Astrocyte (in vitro differentiated cells and primary cell): ENCODE measurements around the gene CD44. TPM values are rescaled to one million over a fixed set of nuclear protein-coding genes. Genes with fewer than 3 reads are reported as not detected.

Source experiments
- DNase-seq: peaks from one replicate; pipeline ENCODE4 v3.0.0-alpha.2; 2010; ENCODE audit warnings: low read depth
- FAIRE-seq: peaks from 2 replicates; lab custom pipeline; 2011; peaks lifted over from hg19 to GRCh38; lab: Jason Lieb, UNC
- H2AFZ ChIP-seq: 2 replicates; pipeline ENCODE4 v1.6.0; 2012; ENCODE audit warnings: low read depth, low read length, inconsistent platforms
- H3K27ac ChIP-seq: 2 replicates; pipeline ENCODE4 v1.5.1; 2011; ENCODE audit warnings: low read depth, low read length, inconsistent platforms
- H3K27me3 ChIP-seq: 2 replicates; pipeline ENCODE4 v1.6.0; 2011; ENCODE audit warnings: low read length, inconsistent platforms; ENCODE audit not compliant: insufficient read depth
- H3K36me3 ChIP-seq: 2 replicates; pipeline ENCODE4 v1.5.1; 2011; ENCODE audit warnings: low read length, inconsistent platforms; ENCODE audit not compliant: insufficient read depth
- H3K4me1 ChIP-seq: 2 replicates; pipeline ENCODE4 v1.5.1; 2011; ENCODE audit warnings: low read length, inconsistent platforms; ENCODE audit not compliant: insufficient read depth
- H3K4me2 ChIP-seq: 2 replicates; pipeline ENCODE4 v1.6.0; 2012; ENCODE audit warnings: low read length, inconsistent platforms
- H3K4me3 ChIP-seq: 2 replicates; pipeline ENCODE4 v1.5.1; 2011; ENCODE audit warnings: low read depth, mild to moderate bottlenecking, low read length, inconsistent platforms; ENCODE audit not compliant: insufficient read depth
- H3K79me2 ChIP-seq: 2 replicates; pipeline ENCODE4 v1.6.0; 2012; ENCODE audit warnings: mild to moderate bottlenecking, low read length, inconsistent platforms; ENCODE audit not compliant: insufficient read depth
- H3K9ac ChIP-seq: 2 replicates; pipeline ENCODE4 v1.6.0; 2012; ENCODE audit warnings: mild to moderate bottlenecking, low read length, inconsistent platforms
- H3K9me3 ChIP-seq: 2 replicates; pipeline ENCODE4 v1.5.1; 2012; ENCODE audit warnings: low read depth, mild to moderate bottlenecking, low read length, inconsistent platforms; ENCODE audit not compliant: insufficient read depth
- H4K20me1 ChIP-seq: 2 replicates; pipeline ENCODE4 v1.6.0; 2012; ENCODE audit warnings: low read length, inconsistent platforms; ENCODE audit not compliant: insufficient read depth
- H3K27ac Mint-ChIP-seq: one replicate; pipeline ENCODE4 v1.8.0; 2021; ENCODE audit warnings: mild to moderate bottlenecking, mixed read lengths; ENCODE audit not compliant: unreplicated experiment
- H3K27me3 Mint-ChIP-seq: one replicate; pipeline ENCODE4 v1.8.0; 2021; ENCODE audit warnings: low read depth, mixed read lengths; ENCODE audit not compliant: unreplicated experiment
- H3K36me3 Mint-ChIP-seq: one replicate; pipeline ENCODE4 v1.8.0; 2021; ENCODE audit warnings: low read depth, mixed read lengths; ENCODE audit not compliant: unreplicated experiment
- H3K4me1 Mint-ChIP-seq: one replicate; pipeline ENCODE4 v1.8.0; 2021; ENCODE audit warnings: low read depth, mixed read lengths; ENCODE audit not compliant: unreplicated experiment
- H3K4me3 Mint-ChIP-seq: one replicate; pipeline ENCODE4 v1.8.0; 2021; ENCODE audit warnings: mild to moderate bottlenecking, moderate library complexity, mixed read lengths; ENCODE audit not compliant: unreplicated experiment
- H3K9me3 Mint-ChIP-seq: one replicate; pipeline ENCODE4 v1.8.0; 2021; ENCODE audit warnings: mild to moderate bottlenecking, mixed read lengths; ENCODE audit not compliant: unreplicated experiment
- EZH2 ChIP-seq: IDR thresholded peaks from 2 replicates; pipeline ENCODE4 v1.6.1; 2012; ENCODE audit warnings: mild to moderate bottlenecking, low read length, inconsistent platforms; ENCODE audit not compliant: insufficient read depth
- total RNA-seq: library from RNA; stranded (reverse); gene quantifications from 2 replicates; pipeline ENCODE4 v1.2.1, GENCODE V29; 2021
- TF ChIP-seq, protein P1 (sequence below): IDR thresholded peaks from 2 replicates; pipeline ENCODE4 v1.5.1; 2011; ENCODE audit warnings: low read depth, mild to moderate bottlenecking, inconsistent platforms, low read length, moderate library complexity; ENCODE audit not compliant: insufficient read depth

CD44 gene
- total RNA-seq, 1 donor from 2014 or later = 154 TPM

DNA sequence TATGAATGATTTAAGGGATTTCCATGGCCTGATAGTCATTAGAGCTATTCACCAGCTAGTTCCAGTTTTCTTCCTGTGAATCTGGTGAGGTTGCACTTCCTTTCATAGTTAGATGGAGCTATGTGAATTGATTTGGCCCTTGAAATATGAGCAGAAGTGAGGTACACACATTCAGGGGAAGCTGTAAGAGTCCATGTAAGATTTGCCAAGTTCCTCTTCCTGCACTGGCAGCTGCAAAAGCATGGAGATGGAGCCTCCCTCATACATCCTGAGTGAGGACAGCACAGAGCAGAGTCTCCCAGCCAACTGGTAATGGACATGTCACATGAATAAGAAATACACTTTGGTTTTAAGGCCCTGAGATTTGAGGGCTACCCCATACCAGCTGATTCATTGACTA, 111.7 kb downstream of the CD44 start:
- Histone ChIP-seq H3K4me1 (peaks cover 5% of the 10 kb centered on the region), H2AFZ (no peak overlapping the region), H3K9ac (no peak overlapping the region), H3K27me3 (no peaks in the 10 kb centered on the region), H3K4me3 (no peak overlapping the region), H3K9me3 (peaks cover 3% of the 10 kb centered on the region), H3K36me3 (no peaks in the 10 kb centered on the region), H3K4me2 (no peak overlapping the region), H4K20me1 (no peaks in the 10 kb centered on the region), H3K79me2 (no peaks in the 10 kb centered on the region), H3K27ac (no peak overlapping the region)
- H3K27ac Mint-ChIP-seq = no peak overlapping the region
- DNase-seq (no peak), FAIRE-seq (no peak)
- H3K4me1 Mint-ChIP-seq = no peaks in the 10 kb centered on the region
- TF ChIP-seq, protein P1, sequence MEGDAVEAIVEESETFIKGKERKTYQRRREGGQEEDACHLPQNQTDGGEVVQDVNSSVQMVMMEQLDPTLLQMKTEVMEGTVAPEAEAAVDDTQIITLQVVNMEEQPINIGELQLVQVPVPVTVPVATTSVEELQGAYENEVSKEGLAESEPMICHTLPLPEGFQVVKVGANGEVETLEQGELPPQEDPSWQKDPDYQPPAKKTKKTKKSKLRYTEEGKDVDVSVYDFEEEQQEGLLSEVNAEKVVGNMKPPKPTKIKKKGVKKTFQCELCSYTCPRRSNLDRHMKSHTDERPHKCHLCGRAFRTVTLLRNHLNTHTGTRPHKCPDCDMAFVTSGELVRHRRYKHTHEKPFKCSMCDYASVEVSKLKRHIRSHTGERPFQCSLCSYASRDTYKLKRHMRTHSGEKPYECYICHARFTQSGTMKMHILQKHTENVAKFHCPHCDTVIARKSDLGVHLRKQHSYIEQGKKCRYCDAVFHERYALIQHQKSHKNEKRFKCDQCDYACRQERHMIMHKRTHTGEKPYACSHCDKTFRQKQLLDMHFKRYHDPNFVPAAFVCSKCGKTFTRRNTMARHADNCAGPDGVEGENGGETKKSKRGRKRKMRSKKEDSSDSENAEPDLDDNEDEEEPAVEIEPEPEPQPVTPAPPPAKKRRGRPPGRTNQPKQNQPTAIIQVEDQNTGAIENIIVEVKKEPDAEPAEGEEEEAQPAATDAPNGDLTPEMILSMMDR = no peak
- TF ChIP-seq EZH2 = no peak
- no peaks in the 10 kb centered on the region for H3K36me3 Mint-ChIP-seq
- peaks cover 4% of the 10 kb centered on the region for H3K9me3 Mint-ChIP-seq
- H3K4me3 Mint-ChIP-seq = no peak overlapping the region
- H3K27me3 Mint-ChIP-seq = peaks cover 11% of the 10 kb centered on the region

DNA sequence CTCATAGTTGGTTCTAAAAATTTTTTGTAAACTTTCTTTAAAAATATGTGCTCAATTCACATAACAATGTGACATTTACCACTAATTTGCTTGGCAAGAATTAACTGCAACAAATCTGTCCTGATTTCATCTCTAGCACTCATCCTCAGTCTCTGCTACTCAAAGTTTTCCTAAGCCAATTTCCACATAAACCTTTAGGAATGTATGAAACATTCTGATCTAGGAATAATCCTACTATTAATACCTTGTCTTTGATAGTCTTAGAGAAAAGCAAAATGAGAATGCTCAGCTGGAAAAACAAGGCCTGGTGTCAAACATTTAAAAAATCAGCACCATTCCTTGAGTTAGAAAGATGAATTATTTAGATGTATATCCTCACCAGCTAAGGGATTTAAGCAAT, 114.3 kb downstream of the CD44 start:
- H3K27me3 Mint-ChIP-seq = peaks cover 17% of the 10 kb centered on the region
- H3K36me3 ChIP-seq = no peaks in the 10 kb centered on the region
- H3K27ac Mint-ChIP-seq = no peak overlapping the region
- H3K27ac ChIP-seq = no peak overlapping the region
- H3K4me3 ChIP-seq = no peak overlapping the region
- no peaks in the 10 kb centered on the region for H3K79me2 ChIP-seq
- no peak overlapping the region for H3K9ac ChIP-seq
- no peaks in the 10 kb centered on the region for H4K20me1 ChIP-seq
- FAIRE-seq = peak; percentile 43
- no peak overlapping the region for H3K4me2 ChIP-seq
- H3K27me3 ChIP-seq = no peaks in the 10 kb centered on the region
- no peaks in the 10 kb centered on the region for H3K4me1 Mint-ChIP-seq
- H3K4me3 Mint-ChIP-seq = no peak overlapping the region
- H3K4me1 ChIP-seq = peaks cover 5% of the 10 kb centered on the region
- no peaks in the 10 kb centered on the region for H3K36me3 Mint-ChIP-seq
- H3K9me3 Mint-ChIP-seq = peaks cover under 1% of the 10 kb centered on the region
- H3K9me3 ChIP-seq = peaks cover 3% of the 10 kb centered on the region
- DNase-seq = peak; percentile 51
- no peak overlapping the region for H2AFZ ChIP-seq
- TF ChIP-seq EZH2 = no peak
- TF ChIP-seq, protein P1 = no peak

DNA sequence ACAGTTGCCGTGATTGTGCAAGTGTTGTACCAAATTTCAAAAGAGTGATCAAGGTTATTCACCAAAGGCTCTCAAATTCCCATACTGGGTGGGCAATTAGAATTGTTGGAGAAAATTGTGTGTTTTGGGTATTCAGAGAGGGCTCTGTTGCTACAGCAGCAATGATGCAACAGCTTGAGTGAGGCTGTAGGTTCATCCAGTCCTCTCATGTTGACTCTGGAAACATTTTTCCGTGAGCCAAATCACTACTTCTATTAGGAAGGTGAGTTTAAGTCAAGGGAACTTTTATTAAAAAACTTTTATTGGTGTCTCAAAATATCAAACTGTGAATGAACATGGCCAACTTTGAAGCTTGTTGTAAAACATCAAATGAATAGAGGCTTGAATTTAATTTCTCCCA, 116.5 kb downstream of the CD44 start:
- no peak overlapping the region for H2AFZ ChIP-seq
- no peaks in the 10 kb centered on the region for H3K4me1 Mint-ChIP-seq
- no peaks in the 10 kb centered on the region for H3K9me3 Mint-ChIP-seq
- H3K27me3 ChIP-seq = no peaks in the 10 kb centered on the region
- H3K4me1 ChIP-seq = peaks cover 9% of the 10 kb centered on the region
- H3K4me3 ChIP-seq = no peak overlapping the region
- H3K4me2 ChIP-seq = no peak overlapping the region
- no peaks in the 10 kb centered on the region for H4K20me1 ChIP-seq
- H3K4me3 Mint-ChIP-seq = no peak overlapping the region
- DNase-seq (no peak), FAIRE-seq (no peak)
- no peaks in the 10 kb centered on the region for H3K36me3 ChIP-seq
- H3K27ac Mint-ChIP-seq = no peak overlapping the region
- TF ChIP-seq, protein P1 = no peak
- TF ChIP-seq EZH2 = no peak
- no peak overlapping the region for H3K27ac ChIP-seq
- H3K9ac ChIP-seq = no peak overlapping the region
- peaks cover 21% of the 10 kb centered on the region for H3K27me3 Mint-ChIP-seq
- H3K36me3 Mint-ChIP-seq = no peaks in the 10 kb centered on the region
- H3K9me3 ChIP-seq = no peaks in the 10 kb centered on the region
- no peaks in the 10 kb centered on the region for H3K79me2 ChIP-seq
